ENCODE measurements around the gene DOK6. TPM values are rescaled to one million over a fixed set of nuclear protein-coding genes. Genes with fewer than 3 reads are reported as not detected.

Gene DOK6
- total RNA-seq, 2 experiments from 2014 or later = not detected

DNA sequence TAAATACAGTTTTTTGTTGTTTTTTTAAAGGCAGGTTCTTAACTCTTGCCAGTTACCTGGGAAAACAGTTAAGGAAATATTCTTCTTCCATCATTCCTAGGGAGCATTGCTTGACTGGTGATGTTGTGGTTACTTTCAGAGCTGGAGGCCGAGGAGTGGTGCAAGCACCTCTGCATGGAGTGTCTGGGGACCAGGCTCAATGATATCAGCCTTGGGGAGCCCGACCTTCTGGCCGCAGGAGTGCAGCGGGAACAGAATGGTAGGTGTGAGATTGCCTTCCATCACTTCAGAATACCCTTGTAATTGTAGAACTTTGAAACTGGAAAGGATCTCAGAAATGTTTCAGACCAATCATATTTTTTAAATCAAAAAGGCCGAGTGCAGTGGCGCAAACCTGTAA, 276.9 kb downstream of the DOK6 start:
- CTCF ChIA-PET (ENCODE audit: unreplicated experiment) = no interaction called here
- TF ChIP-seq, protein P1, sequence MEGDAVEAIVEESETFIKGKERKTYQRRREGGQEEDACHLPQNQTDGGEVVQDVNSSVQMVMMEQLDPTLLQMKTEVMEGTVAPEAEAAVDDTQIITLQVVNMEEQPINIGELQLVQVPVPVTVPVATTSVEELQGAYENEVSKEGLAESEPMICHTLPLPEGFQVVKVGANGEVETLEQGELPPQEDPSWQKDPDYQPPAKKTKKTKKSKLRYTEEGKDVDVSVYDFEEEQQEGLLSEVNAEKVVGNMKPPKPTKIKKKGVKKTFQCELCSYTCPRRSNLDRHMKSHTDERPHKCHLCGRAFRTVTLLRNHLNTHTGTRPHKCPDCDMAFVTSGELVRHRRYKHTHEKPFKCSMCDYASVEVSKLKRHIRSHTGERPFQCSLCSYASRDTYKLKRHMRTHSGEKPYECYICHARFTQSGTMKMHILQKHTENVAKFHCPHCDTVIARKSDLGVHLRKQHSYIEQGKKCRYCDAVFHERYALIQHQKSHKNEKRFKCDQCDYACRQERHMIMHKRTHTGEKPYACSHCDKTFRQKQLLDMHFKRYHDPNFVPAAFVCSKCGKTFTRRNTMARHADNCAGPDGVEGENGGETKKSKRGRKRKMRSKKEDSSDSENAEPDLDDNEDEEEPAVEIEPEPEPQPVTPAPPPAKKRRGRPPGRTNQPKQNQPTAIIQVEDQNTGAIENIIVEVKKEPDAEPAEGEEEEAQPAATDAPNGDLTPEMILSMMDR (conservative IDR thresholded peaks at IDR 0.05; ENCODE audit: low read length) = no peak
- TF ChIP-seq EZH2phosphoT487 (IDR thresholded peaks at IDR 0.05; ENCODE audit: borderline replicate concordance, low read depth, low read length) = no peak
- POLR2A ChIA-PET = no interaction called here
- H3K36me3 ChIP-seq (ENCODE audit: insufficient read depth, low read length) = no peaks in the 10 kb centered on the region
- BruUV-seq (replicated peaks) = no TSS peak
- no peaks in the 10 kb centered on the region for H3K4me1 ChIP-seq (ENCODE audit: insufficient read depth, low read length, poor library complexity, severe bottlenecking)
- no peaks in the 10 kb centered on the region for H3K9me3 ChIP-seq (ENCODE audit: low read length)
- H3K27ac ChIP-seq (ENCODE audit: low read depth, low read length, poor library complexity, severe bottlenecking) = no peak overlapping the region
- H2AFZ ChIP-seq (ENCODE audit: low read length) = no peak overlapping the region
- no peaks in the 10 kb centered on the region for H4K20me1 ChIP-seq (ENCODE audit: insufficient read depth, low read length)
- H3K9me2 ChIP-seq (ENCODE audit: insufficient read depth, low read length) = no peaks in the 10 kb centered on the region
- no peak for DNase-seq (ENCODE audit: low spot score)
- H3K79me2 ChIP-seq (ENCODE audit: insufficient read depth, low read depth, low read length) = no peaks in the 10 kb centered on the region
- no peak overlapping the region for H3K4me3 ChIP-seq (ENCODE audit: low read depth, low read length, poor library complexity, severe bottlenecking)
- intact Hi-C loops (cut with micrococcal nuclease; ENCODE audit: unreplicated experiment) = no loop called here
- H3K4me2 ChIP-seq (ENCODE audit: low read length) = no peak overlapping the region

DNA sequence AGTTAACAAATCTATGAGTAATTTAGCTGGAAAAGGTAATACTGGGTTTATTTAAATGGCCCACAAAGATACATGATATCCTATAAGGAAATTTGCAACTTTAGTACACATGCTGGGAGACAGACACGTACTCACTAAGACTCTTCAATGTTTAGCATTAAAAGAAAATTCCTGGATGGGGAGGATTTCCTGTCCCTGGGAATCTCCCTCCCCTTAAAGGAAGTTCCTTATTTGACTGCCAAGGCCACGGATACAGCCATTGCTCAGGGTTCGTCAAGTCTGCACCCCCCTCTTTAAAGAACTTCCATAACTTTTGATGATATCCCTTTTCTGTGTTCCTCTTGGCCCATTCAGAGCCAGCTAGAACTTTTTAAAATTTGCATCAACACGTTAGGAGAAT, 279.4 kb downstream of the DOK6 start:
- no peaks in the 10 kb centered on the region for H3K79me2 ChIP-seq (ENCODE audit: insufficient read depth, low read depth, low read length)
- H3K27ac ChIP-seq (ENCODE audit: low read depth, low read length, poor library complexity, severe bottlenecking) = no peak overlapping the region
- no peak overlapping the region for H2AFZ ChIP-seq (ENCODE audit: low read length)
- no TSS peak for BruUV-seq (replicated peaks)
- H3K4me2 ChIP-seq (ENCODE audit: low read length) = no peak overlapping the region
- ChIA-PET POLR2A (no interaction called here), CTCF (ENCODE audit: unreplicated experiment) (no interaction called here)
- no peaks in the 10 kb centered on the region for H3K4me1 ChIP-seq (ENCODE audit: insufficient read depth, low read length, poor library complexity, severe bottlenecking)
- H3K36me3 ChIP-seq (ENCODE audit: insufficient read depth, low read length) = no peaks in the 10 kb centered on the region
- TF ChIP-seq, protein P1 (conservative IDR thresholded peaks at IDR 0.05; ENCODE audit: low read length) = no peak
- TF ChIP-seq EZH2phosphoT487 (IDR thresholded peaks at IDR 0.05; ENCODE audit: borderline replicate concordance, low read depth, low read length) = no peak
- H4K20me1 ChIP-seq (ENCODE audit: insufficient read depth, low read length) = no peaks in the 10 kb centered on the region
- no peaks in the 10 kb centered on the region for H3K9me3 ChIP-seq (ENCODE audit: low read length)
- H3K9me2 ChIP-seq (ENCODE audit: insufficient read depth, low read length) = no peaks in the 10 kb centered on the region
- intact Hi-C loops (cut with micrococcal nuclease; ENCODE audit: unreplicated experiment) = no loop called here
- H3K4me3 ChIP-seq (ENCODE audit: low read depth, low read length, poor library complexity, severe bottlenecking) = no peak overlapping the region
- DNase-seq (ENCODE audit: low spot score) = no peak

GRCh38 chr18:69683176-69683575, 282.5 kb downstream of the DOK6 start:
- no TSS peak for BruUV-seq (replicated peaks)
- Histone ChIP-seq H3K36me3 (ENCODE audit: insufficient read depth, low read length) (no peaks in the 10 kb centered on the region), H3K9me3 (ENCODE audit: low read length) (no peaks in the 10 kb centered on the region), H3K27ac (ENCODE audit: low read depth, low read length, poor library complexity, severe bottlenecking) (no peak overlapping the region), H3K4me2 (ENCODE audit: low read length) (no peak overlapping the region), H4K20me1 (ENCODE audit: insufficient read depth, low read length) (no peaks in the 10 kb centered on the region), H3K79me2 (ENCODE audit: insufficient read depth, low read depth, low read length) (no peaks in the 10 kb centered on the region), H2AFZ (ENCODE audit: low read length) (no peak overlapping the region), H3K4me3 (ENCODE audit: low read depth, low read length, poor library complexity, severe bottlenecking) (no peak overlapping the region), H3K9me2 (ENCODE audit: insufficient read depth, low read length) (no peaks in the 10 kb centered on the region), H3K4me1 (ENCODE audit: insufficient read depth, low read length, poor library complexity, severe bottlenecking) (no peaks in the 10 kb centered on the region)
- TF ChIP-seq EZH2phosphoT487 (IDR thresholded peaks at IDR 0.05; ENCODE audit: borderline replicate concordance, low read depth, low read length) = no peak
- CTCF ChIA-PET (ENCODE audit: unreplicated experiment) = no interaction called here
- intact Hi-C loops (cut with micrococcal nuclease; ENCODE audit: unreplicated experiment) = no loop called here
- no peak for DNase-seq (ENCODE audit: low spot score)
- POLR2A ChIA-PET = no interaction called here
